Renal cortical epithelial cell (primary cell): Measurements from ENCODE around the gene FNIP2. TPM values are rescaled to one million over a fixed set of nuclear protein-coding genes. Genes with fewer than 3 reads are reported as not detected.
"Not testable (repeated sequence)": the region's sequence is repeated elsewhere in the genome, so short reads cannot be mapped to it uniquely, and the experiment has no call there.

Experiments
- DNase-seq: peaks from one replicate; pipeline ENCODE4 v3.0.0-alpha.2; 2011; ENCODE audit warnings: low read depth
- total RNA-seq: library from RNA; depleted of rRNA; stranded (reverse); fragments of >200 nt; gene quantifications from 2 replicates; pipeline ENCODE4 v1.2.3, GENCODE V29; 2014

FNIP2 gene
- total RNA-seq, result 143 TPM in 2 replicates

- DNase-seq, result no peak
Measured at GRCh38 chr4:158768555-158769174, at the start of gene FNIP2. Gene FNIP2 (plus strand): TSS chr4:158769026. CDS start chr4:158769213, 187 bp downstream.

DNA sequence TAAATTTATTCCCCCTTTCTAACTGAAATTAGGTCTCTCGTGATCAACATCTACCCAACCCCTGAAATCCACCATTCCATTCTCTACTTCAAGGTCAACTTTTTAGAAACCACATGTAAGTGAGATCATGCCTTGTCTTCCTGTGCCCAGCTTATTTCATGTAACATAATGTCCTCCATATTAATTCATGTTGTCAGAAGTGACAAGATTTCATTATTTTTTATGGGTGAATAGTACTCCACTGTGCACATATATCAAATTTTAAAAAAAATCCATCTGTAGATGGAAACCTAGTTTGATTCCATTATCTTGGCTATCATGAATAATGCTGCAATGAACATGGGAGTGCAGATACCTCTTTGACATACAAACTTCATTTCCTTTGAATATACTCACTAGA, 47.1 kb upstream of the FNIP2 start:
- DNase-seq, result no peak

- peak; percentile 50 for DNase-seq
Measured at GRCh38 chr4:158722291-158722916, 46.4 kb upstream of the FNIP2 start.

- DNase-seq, result peak; percentile 61
Measured at GRCh38 chr4:158722917-158723793, 45.7 kb upstream of the FNIP2 start, which contains the start of gene PPID. Gene PPID (minus strand): TSS chr4:158723396. CDS start chr4:158723288, 108 bp downstream.

GRCh38 chr4:158724637-158725036, 44.2 kb upstream of the FNIP2 start:
- DNase-seq, result no peak

GRCh38 chr4:158726633-158727032, 42.2 kb upstream of the FNIP2 start:
- DNase-seq, result no peak

DNA sequence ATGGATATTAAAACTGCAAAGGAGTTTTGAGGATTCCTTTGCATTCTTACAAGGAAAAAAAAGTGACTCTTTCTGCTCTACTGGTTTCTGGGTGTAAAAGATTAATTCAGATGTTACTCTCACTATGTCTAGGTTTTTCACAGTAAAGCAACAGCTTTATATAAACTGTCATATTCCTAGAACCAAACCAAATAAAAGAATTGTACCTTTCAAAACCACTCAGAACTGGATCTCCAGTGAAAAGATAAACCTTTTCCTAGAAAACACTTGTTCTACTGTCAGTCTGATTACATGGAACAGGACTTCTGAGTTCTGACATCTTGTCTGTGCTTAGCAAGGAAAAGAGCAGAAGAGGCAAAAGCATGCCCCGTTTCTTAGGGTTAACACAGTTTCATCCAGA, 40.6 kb upstream of the FNIP2 start:
- no peak for DNase-seq

GRCh38 chr4:158729716-158730559, 38.9 kb upstream of the FNIP2 start:
- peak; percentile 73 for DNase-seq

- no peak for DNase-seq
Measured at GRCh38 chr4:158738866-158739265, 30.0 kb upstream of the FNIP2 start.

DNA sequence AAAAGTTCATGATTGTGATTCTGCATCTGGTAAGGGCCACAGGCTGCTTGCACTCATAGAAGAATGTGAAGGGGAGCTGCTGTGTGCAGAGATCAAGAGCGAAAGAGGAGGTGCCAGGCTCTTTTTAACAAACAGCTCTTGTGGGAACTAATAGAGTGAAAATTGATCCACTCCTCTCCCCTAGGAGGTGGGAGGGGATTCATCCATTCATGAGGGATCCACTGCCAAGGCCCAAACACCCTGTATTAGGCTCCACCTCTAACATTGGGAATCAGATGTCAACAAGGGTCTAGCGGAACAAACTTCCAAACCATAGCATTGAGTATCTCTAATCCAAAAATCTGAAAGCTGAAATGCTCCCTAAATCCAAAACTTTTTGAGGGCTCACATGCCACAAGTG, 29.2 kb upstream of the FNIP2 start:
- no peak for DNase-seq

- no peak for DNase-seq
Measured at GRCh38 chr4:158741326-158742021, 27.4 kb upstream of the FNIP2 start.

DNA sequence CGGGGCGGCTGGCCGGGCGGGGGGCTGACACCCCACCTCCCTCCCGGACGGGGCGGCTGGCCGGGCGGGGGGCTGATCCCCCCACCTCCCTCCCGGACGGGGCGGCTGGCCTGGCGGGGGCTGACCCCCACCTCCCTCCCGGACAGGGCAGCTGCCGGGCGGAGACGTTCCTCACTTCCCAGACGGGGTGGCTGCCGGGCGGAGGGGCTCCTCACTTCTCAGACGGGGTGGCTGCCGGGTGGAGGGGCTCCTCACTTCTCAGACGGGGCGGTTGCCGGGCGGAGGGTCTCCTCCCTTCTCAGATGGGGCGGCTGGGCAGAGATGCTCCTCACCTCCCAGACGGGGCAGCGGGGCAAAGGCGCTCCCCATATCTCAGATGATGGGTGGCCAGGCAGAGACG, 22.3 kb upstream of the FNIP2 start:
- DNase-seq, result not testable (repeated sequence)

GRCh38 chr4:158750379-158750778, 18.4 kb upstream of the FNIP2 start:
- no peak for DNase-seq

DNA sequence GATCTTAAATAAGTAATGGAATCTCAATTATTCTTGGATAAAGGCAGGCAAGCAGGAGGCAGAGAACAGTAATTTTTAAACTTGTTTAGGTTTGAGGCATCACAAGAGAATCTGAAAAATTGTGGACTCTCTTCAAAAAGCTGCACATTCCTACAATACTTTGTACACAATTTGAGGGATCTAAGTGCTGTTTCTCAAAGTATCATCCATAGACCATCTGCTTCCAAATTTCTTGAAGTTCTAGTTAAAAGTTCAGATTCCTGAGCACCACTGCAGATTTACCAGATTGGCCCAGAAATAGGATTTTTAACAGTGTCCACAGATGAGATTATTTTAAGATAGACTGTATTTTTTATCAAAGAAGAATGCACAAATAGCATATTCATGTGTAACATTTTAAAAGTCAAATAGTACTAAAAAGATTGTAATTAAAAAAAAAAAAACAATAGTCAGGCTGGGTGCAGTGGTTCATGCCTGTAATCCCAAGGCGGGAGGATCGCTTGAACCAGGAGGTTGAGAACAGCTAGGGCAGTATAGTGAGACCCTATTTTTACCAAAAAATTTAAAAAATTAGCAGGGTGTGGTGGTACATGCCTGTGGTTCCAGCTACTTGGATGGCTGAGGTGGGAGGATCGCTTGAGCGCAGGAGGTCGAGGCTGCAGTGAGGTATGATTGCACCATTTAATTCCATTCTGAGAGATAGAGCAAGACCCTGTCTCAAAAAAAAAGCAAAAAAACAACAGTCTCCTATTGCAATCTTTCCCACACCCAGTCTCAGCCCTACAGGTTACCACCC, 14.2 kb upstream of the FNIP2 start:
- no peak for DNase-seq

DNA sequence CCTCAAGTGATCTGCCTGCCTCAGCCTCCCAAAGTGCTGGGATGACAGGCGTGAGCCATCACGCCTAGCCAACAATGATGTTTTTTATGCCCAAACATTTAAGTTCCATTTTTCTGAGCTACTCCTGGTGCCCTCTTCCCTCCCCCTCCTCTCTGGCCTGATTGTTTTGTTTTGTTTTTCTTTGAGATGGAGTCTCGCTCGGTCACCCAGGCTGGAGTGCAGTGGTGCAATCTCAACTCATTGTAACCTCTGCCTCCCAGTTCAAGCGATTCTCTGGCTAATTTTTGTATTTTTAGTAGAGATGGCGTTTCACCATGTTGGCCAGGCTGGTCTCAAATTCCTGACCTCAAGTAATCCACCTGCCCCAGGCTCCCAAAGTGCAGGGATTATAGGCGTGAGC, 13.0 kb upstream of the FNIP2 start:
- not testable (repeated sequence) for DNase-seq

- DNase-seq, result no peak
Measured at GRCh38 chr4:158756588-158756987, 12.2 kb upstream of the FNIP2 start.

DNA sequence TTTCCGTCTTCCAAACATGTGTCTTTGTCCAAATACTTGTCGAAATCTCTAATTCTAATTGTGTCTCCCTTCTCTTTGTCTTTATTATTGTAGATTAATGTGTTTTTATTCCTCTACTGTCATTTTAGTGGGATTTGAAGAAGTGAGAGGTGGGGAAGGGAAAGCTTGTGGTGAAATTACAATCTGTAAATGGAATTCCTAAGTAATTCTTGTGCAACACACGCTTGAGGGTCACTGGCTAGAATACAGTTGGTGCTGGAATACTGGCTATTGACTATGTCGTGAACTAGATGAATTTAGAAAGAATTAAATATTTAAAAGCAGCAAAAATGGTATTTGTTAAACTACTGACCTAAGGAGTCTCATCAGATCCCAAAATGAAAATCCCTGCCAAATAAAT, 10.7 kb upstream of the FNIP2 start:
- DNase-seq, result no peak

- DNase-seq, result no peak
Measured at GRCh38 chr4:158758703-158759102, 10.1 kb upstream of the FNIP2 start.

DNA sequence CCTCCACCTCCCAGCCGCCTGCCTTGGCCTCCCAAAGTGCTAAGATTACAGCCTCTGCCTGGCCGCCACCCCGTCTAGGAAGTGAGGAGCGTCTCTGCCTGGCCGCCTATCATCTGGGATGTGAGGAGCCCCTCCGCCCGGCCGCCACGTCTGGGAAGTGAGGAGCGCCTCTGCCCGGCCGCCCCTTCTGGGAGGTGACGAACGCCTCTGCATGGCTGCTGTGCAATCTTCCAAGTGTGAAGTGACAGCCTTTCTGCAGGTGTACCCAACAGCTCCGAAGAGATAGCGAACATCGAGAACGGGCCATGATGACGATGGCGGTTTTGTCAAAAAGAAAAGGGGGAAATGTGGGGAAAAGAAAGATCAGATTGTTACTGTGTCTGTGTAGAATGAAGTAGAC, 9.3 kb upstream of the FNIP2 start:
- DNase-seq, result not testable (repeated sequence)

- DNase-seq, result no peak
Measured at GRCh38 chr4:158760866-158761265, 8.0 kb upstream of the FNIP2 start.
